PFSK-1 (cell line): ENCODE measurements around the gene ATG2B.

Source experiments
- FOXP2 ChIP-seq: optimal IDR thresholded peaks from 2 replicates; pipeline ENCODE3; 2011; ENCODE audit warnings: borderline replicate concordance, control low read depth, inconsistent platforms; ENCODE audit not compliant: insufficient read depth; ENCODE audit errors: extremely low read length, extremely low read depth
- POLR2AphosphoS5 ChIP-seq: IDR thresholded peaks from 2 replicates; pipeline ENCODE4 v1.6.1; 2012; ENCODE audit warnings: low read depth, mild to moderate bottlenecking, control low read depth, low read length, moderate library complexity
- SIN3A ChIP-seq: IDR thresholded peaks from 2 replicates; pipeline ENCODE4 v1.6.1; 2012; ENCODE audit warnings: mild to moderate bottlenecking, low read length, moderate library complexity, borderline replicate concordance; ENCODE audit not compliant: insufficient read depth
- TAF1 ChIP-seq: IDR thresholded peaks from 2 replicates; pipeline ENCODE4 v1.6.1; 2012; ENCODE audit warnings: low read length, control low read depth, borderline replicate concordance; ENCODE audit not compliant: insufficient read depth
- TF ChIP-seq, protein P1 (sequence below), 2 experiments: IDR thresholded peaks; 2 replicates each; pipeline versions ENCODE4 v1.6.1 to v1.8.0; 2011 to 2012; ENCODE audit warnings: low read depth in 2 of 2, low read length in 2 of 2, control low read depth in 1 of 2, inconsistent platforms in 1 of 2, mild to moderate bottlenecking in 1 of 2, moderate library complexity in 1 of 2; ENCODE audit not compliant: insufficient read depth in 1 of 2

DNA sequence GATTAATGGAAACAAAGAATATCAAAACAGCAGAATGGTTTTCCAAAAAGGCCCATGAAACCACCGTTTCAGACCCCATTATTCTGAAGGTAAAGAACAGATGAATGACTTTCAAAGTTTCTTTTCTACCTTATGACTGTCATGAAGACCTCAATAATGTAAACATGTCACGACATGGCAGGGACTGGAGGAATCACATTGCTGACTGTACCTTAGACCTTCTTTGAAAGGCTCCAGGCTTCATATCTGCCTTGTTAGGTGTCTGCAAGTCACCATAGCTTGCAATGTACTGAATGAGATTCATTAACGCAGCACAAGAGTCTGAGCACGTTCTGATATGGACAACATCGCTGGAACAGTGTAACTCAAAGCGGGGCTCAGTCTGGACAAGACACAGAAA, 52.2 kb downstream of the ATG2B start:
- TF ChIP-seq, protein P1, sequence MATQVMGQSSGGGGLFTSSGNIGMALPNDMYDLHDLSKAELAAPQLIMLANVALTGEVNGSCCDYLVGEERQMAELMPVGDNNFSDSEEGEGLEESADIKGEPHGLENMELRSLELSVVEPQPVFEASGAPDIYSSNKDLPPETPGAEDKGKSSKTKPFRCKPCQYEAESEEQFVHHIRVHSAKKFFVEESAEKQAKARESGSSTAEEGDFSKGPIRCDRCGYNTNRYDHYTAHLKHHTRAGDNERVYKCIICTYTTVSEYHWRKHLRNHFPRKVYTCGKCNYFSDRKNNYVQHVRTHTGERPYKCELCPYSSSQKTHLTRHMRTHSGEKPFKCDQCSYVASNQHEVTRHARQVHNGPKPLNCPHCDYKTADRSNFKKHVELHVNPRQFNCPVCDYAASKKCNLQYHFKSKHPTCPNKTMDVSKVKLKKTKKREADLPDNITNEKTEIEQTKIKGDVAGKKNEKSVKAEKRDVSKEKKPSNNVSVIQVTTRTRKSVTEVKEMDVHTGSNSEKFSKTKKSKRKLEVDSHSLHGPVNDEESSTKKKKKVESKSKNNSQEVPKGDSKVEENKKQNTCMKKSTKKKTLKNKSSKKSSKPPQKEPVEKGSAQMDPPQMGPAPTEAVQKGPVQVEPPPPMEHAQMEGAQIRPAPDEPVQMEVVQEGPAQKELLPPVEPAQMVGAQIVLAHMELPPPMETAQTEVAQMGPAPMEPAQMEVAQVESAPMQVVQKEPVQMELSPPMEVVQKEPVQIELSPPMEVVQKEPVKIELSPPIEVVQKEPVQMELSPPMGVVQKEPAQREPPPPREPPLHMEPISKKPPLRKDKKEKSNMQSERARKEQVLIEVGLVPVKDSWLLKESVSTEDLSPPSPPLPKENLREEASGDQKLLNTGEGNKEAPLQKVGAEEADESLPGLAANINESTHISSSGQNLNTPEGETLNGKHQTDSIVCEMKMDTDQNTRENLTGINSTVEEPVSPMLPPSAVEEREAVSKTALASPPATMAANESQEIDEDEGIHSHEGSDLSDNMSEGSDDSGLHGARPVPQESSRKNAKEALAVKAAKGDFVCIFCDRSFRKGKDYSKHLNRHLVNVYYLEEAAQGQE (IDR thresholded peaks at IDR 0.05; ENCODE audit: insufficient read depth in 1 of 2, low read depth in 2 of 2, low read length in 2 of 2): no peak
- no peak for TF ChIP-seq POLR2AphosphoS5
- TF ChIP-seq TAF1: no peak
- TF ChIP-seq SIN3A: no peak
- no peak for TF ChIP-seq FOXP2
